Measurements from ENCODE around the gene SIGLEC10. TPM values are rescaled to one million over a fixed set of nuclear protein-coding genes. Genes with fewer than 3 reads are reported as not detected.

The SIGLEC10 gene
- total RNA-seq, 4 donors from 2014 or later, result 0.87 to 1.3 (median 0.98) TPM; not detected in 1

DNA sequence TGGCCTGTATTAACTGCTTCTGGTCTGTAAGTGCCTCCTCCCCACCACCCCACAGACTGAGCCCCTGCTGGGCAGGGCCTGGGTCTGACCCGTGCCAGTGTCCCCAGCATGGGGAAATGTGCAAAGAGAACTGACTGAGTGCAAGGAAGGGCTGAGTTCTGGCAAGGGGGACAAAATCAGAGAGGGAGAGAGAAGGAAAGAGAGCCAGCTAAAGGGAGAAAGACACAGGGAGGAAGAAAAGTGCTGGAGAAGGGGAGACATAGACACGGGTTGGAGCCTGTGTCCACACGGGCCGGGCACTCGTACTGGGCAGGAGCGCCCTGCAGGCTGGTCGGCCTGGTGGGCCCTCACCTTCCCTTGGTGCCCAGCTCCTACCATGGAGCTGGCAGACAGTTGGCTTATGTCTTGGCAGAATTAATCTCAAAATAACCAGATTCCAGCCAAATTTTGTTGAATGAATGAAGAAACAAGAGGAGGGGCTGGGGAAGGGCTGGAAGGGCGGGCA, 46.2 kb downstream of the SIGLEC10 start:
- DNase-seq (no peak), ATAC-seq (no peak)
- Histone ChIP-seq H3K27ac (no peak overlapping the region), H3K36me3 (no peaks in the 10 kb centered on the region), H3K4me1 (no peaks in the 10 kb centered on the region), H3K9me3 (no peaks in the 10 kb centered on the region), H3K4me3 (no peak overlapping the region), H3K27me3 (no peaks in the 10 kb centered on the region)
- no peak for TF ChIP-seq POLR2A (IDR thresholded peaks at IDR 0.05)
- TF ChIP-seq, protein P1, sequence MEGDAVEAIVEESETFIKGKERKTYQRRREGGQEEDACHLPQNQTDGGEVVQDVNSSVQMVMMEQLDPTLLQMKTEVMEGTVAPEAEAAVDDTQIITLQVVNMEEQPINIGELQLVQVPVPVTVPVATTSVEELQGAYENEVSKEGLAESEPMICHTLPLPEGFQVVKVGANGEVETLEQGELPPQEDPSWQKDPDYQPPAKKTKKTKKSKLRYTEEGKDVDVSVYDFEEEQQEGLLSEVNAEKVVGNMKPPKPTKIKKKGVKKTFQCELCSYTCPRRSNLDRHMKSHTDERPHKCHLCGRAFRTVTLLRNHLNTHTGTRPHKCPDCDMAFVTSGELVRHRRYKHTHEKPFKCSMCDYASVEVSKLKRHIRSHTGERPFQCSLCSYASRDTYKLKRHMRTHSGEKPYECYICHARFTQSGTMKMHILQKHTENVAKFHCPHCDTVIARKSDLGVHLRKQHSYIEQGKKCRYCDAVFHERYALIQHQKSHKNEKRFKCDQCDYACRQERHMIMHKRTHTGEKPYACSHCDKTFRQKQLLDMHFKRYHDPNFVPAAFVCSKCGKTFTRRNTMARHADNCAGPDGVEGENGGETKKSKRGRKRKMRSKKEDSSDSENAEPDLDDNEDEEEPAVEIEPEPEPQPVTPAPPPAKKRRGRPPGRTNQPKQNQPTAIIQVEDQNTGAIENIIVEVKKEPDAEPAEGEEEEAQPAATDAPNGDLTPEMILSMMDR (IDR thresholded peaks at IDR 0.05 in 4 of 5, conservative IDR thresholded peaks at IDR 0.05 in 1 of 5), result no peak
- in situ Hi-C loops (cut with MboI; ENCODE audit: low sequenced_read_pairs in 4 of 4), result no loop called here
- intact Hi-C loops (cut with DNase I; ENCODE audit: low total_unique reads), result no loop called here

DNA sequence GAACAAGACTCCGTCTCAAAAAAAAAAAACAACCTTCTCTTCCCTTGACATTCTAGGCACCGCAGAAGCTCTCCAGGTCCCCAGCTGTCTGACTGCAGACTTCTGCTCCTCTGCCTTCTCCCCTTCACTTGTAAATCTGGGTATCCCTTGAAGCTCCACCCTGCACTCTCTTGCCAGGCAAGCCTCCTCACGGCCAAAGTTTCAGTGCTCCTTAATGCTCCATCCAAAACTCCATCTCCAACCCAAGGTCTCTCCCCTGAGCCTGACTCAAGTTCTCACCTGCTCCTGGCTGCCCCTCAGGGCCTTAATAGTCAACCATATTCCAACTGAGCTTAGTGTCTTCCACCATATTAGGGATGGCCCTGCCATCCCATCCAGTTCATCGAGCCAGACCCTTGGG, 47.2 kb downstream of the SIGLEC10 start:
- in situ Hi-C loops (cut with MboI; ENCODE audit: low sequenced_read_pairs in 4 of 4), result no loop called here
- ATAC-seq (no peak), DNase-seq (no peak)
- no peaks in the 10 kb centered on the region for H3K9me3 ChIP-seq
- intact Hi-C loops (cut with DNase I; ENCODE audit: low total_unique reads), result no loop called here
- TF ChIP-seq, protein P1 (IDR thresholded peaks at IDR 0.05 in 4 of 5, conservative IDR thresholded peaks at IDR 0.05 in 1 of 5), result no peak
- no peak for TF ChIP-seq POLR2A (IDR thresholded peaks at IDR 0.05)
- H3K27me3 ChIP-seq, result no peaks in the 10 kb centered on the region
- peaks cover 4% of the 10 kb centered on the region in 2 donors for H3K4me1 ChIP-seq
- H3K4me3 ChIP-seq, result no peak overlapping the region
- no peak overlapping the region for H3K27ac ChIP-seq
- no peaks in the 10 kb centered on the region for H3K36me3 ChIP-seq

DNA sequence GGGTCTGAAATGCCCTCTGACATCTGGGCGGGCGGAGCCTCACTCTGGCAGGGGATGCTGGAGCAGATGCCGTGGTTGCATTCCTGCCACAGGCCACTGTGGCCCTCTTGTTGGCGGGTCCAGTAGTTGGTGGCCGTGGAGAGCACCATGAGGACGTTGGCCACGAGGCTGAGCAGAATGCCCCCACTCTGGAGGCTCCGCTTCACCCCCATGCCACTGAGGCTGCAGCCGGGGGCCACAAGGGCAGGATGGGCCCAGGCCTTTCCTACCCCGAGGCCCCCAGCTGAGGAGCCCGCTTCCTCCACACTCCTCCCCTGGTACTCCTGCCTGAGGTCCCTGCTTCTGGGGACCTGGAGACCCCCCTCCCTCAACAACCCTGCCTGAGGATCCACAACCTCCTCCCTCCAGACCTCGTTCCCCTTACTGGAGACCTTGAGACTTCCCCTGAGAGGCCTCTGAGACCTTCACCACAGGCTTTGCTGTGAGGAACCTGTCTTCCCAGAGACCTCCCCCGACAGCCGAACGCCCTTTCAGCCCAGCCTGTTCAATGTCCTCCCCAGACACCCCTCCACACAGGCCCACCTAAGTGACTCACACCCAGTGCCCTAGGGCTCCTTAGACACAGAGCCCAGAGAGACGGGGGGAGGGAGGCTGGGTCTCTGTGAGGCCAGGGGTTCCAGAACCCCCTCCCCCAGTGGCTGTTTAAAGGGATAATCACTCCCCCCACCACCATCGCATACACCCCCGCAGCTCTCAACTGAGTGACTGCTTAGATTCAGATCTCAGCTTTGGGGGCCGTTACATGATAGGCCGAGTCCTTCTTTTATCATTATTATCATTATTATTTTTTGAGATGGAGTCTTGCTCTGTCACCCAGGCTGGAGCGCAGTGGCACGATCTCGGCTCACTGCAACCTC, 48.8 kb downstream of the SIGLEC10 start, which contains the start of gene CLDND2:
Gene CLDND2, minus strand, starts transcription at position 638 of the 917 bp plus-strand sequence. Its CDS starts 426 bp downstream, at position 212.
- TF ChIP-seq POLR2A (IDR thresholded peaks at IDR 0.05), result no peak
- TF ChIP-seq, protein P1 (IDR thresholded peaks at IDR 0.05 in 4 of 5, conservative IDR thresholded peaks at IDR 0.05 in 1 of 5), result no peak
- H3K27ac ChIP-seq, result peak within 1 kb of the TSS; percentile 91 to 98 (median 94)
- no peaks in the 10 kb centered on the region for H3K36me3 ChIP-seq
- intact Hi-C loops (cut with DNase I; ENCODE audit: low total_unique reads), result loop anchor here (5.0 to 10.0 kb wide), 6 partner anchors 261 to 1601 kb away; partner anchors contain the start of genes AP2A1, ASPDH, CTU1 and JOSD2
- no peaks in the 10 kb centered on the region for H3K27me3 ChIP-seq
- ATAC-seq (no peak), DNase-seq (no peak)
- peaks cover 7 to 17% of the 10 kb centered on the region in 2 donors for H3K4me1 ChIP-seq
- in situ Hi-C loops (cut with MboI; ENCODE audit: low sequenced_read_pairs in 4 of 4), result no loop called here
- peak within 1 kb of the TSS; percentile 88 to 95 (median 92) for H3K4me3 ChIP-seq
- no peaks in the 10 kb centered on the region for H3K9me3 ChIP-seq

DNA sequence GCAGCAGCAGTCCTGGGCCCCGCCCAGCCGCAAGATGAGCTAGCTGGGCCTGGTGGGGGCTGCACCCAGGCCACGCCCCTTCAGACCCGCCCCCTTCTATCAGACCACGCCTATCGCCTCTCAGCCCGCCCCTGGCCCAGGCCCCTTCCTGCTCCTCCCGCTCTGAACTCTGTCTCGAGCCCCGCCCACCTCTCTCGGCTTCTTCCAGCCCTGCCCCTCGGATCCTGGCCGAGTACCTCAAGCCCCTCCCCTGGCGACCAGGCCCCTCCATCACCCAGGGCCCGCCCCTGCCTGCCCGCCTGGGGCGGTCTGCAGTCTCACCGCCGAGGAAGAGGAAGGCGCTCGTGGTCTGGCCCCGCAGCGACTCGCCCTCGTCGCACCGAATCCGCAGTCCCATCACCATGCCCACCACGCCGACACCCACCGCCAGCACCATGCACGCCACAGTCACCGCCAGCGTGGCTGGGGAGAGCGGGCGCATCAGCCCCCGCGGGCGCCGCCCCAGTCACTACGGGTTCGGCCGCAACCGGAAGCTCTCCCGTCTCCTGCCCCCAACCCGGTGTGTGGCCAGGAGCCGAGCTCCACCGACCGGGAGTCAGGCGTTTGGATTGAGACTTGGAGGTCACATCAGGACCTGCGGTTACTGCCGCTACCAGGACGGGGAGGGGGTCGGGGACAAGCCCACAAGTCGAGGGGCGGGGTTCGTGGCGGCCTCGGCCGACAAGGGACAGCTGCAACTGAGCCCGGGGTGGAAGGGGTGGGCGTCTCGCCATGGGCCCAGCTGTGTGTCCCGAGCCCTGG, 49.7 kb downstream of the SIGLEC10 start:
- TF ChIP-seq, protein P1 (IDR thresholded peaks at IDR 0.05 in 4 of 5, conservative IDR thresholded peaks at IDR 0.05 in 1 of 5), result no peak
- no peak for TF ChIP-seq POLR2A (IDR thresholded peaks at IDR 0.05)
- DNase-seq (peak; percentile 96 to 98), ATAC-seq (peak; percentile 64 to 71)
- Histone ChIP-seq H3K4me3 (peak overlapping the region; percentile 88 to 95 (median 92)), H3K36me3 (no peaks in the 10 kb centered on the region), H3K27ac (peak overlapping the region; percentile 91 to 98 (median 94)), H3K9me3 (no peaks in the 10 kb centered on the region), H3K27me3 (no peaks in the 10 kb centered on the region), H3K4me1 (peaks cover 8 to 19% of the 10 kb centered on the region in 2 donors)
- intact Hi-C loops (cut with DNase I; ENCODE audit: low total_unique reads), result loop anchor here (1.0 to 10.0 kb wide), 9 partner anchors 28 to 1600 kb away; partner anchors contain the start of genes AP2A1, ASPDH, CTU1 and JOSD2
- in situ Hi-C loops (cut with MboI; ENCODE audit: low sequenced_read_pairs in 4 of 4), result no loop called here

Data from gastrocnemius medialis (tissue), 4 donors.